SK-N-SH (cell line): ENCODE measurements around the gene ARPIN. TPM values are rescaled to one million over a fixed set of nuclear protein-coding genes. Genes with fewer than 3 reads are reported as not detected.
A peak's percentile ranks its signal among the peaks of the same experiment; 100 is the strongest.

Experiments
- CTCF ChIA-PET: fragments of 300-600, 350-600 bp; formaldehyde crosslinking; extraction: SDS; loops from one replicate; lab custom pipeline; 2021; lab: Yijun Ruan, JAX
- POLR2A ChIA-PET: fragments of 350-600 bp; sonication (Branson Sonifier 250); formaldehyde crosslinking; extraction: SDS; loops from one replicate; lab custom pipeline; 2020; ENCODE audit warnings: antibody characterized with exemption, inconsistent platforms; lab: Yijun Ruan, JAX
- DNase-seq: peaks from one replicate; pipeline ENCODE4 v3.0.0; 2012
- H2AFZ ChIP-seq: fragments of 200-600 bp; sonication (generic); 2 replicates; pipeline ENCODE4 v1.8.1; 2016; ENCODE audit warnings: antibody characterized with exemption, mild to moderate bottlenecking, low read depth
- H3F3A ChIP-seq: fragments of 200-600 bp; sonication (generic); replicated peaks from 2 replicates; pipeline ENCODE3; 2016; ENCODE audit warnings: antibody characterized with exemption, mild to moderate bottlenecking; ENCODE audit not compliant: insufficient read depth
- H3K27ac ChIP-seq, 2 experiments: fragments of 200-500 bp in 1 of 2; fragments of 200-600 bp in 1 of 2; sonication (Bioruptor generic) in 1 of 2; sonication (generic), shearing (Covaris generic) in 1 of 2; 2 replicates each; pipeline versions ENCODE4 v1.5.1 to v1.6.1; 2014 to 2016; ENCODE audit warnings: low read depth in 2 of 2, inconsistent platforms in 1 of 2, low read length in 1 of 2, mild to moderate bottlenecking in 1 of 2, mixed read lengths in 1 of 2
- H3K27me3 ChIP-seq: fragments of 200-600 bp; sonication (generic), shearing (Covaris generic); 2 replicates; pipeline ENCODE4 v1.6.1; 2016; ENCODE audit warnings: mixed run types; ENCODE audit not compliant: insufficient read depth
- H3K36me3 ChIP-seq, 2 experiments: fragments of 200-500 bp in 1 of 2; fragments of 200-600 bp in 1 of 2; sonication (Bioruptor generic) in 1 of 2; sonication (generic) in 1 of 2; replicated peaks in 1 of 2; 2 replicates each; pipeline versions ENCODE3 to v1.5.1; 2014 to 2016; ENCODE audit warnings: low read length in 1 of 2, mild to moderate bottlenecking in 1 of 2; ENCODE audit not compliant: insufficient read depth in 2 of 2, control insufficient read depth in 1 of 2
- H3K4me1 ChIP-seq, 2 experiments: fragments of 200-500 bp in 1 of 2; fragments of 200-600 bp in 1 of 2; sonication (Bioruptor generic) in 1 of 2; sonication (generic), shearing (Covaris generic) in 1 of 2; 2 replicates each; pipeline versions ENCODE4 v1.5.1 to v1.6.1; 2014 to 2016; ENCODE audit warnings: low read depth in 1 of 2, low read length in 1 of 2, mixed run types in 1 of 2; ENCODE audit not compliant: insufficient read depth in 2 of 2, control insufficient read depth in 1 of 2
- H3K4me2 ChIP-seq: fragments of 200-600 bp; sonication (generic), shearing (Covaris generic); 2 replicates; pipeline ENCODE4 v1.6.1; 2017; ENCODE audit warnings: mixed run types
- H3K4me3 ChIP-seq, 2 experiments: fragments of 200-500 bp in 1 of 2; fragments of 200-600 bp in 1 of 2; sonication (Bioruptor generic) in 1 of 2; sonication (generic), shearing (Covaris generic) in 1 of 2; 2 replicates each; pipeline versions ENCODE4 v1.5.1 to v1.8.1; 2014 to 2016; ENCODE audit warnings: low read depth in 2 of 2, inconsistent platforms in 1 of 2, low read length in 1 of 2, mild to moderate bottlenecking in 1 of 2, mixed read lengths in 1 of 2, moderate library complexity in 1 of 2
- H3K79me2 ChIP-seq: fragments of 200-600 bp; sonication (generic); 2 replicates; pipeline ENCODE4 v1.8.1; 2017; ENCODE audit warnings: mild to moderate bottlenecking; ENCODE audit not compliant: insufficient read depth
- H3K9ac ChIP-seq: fragments of 200-600 bp; sonication (generic); 2 replicates; pipeline ENCODE4 v1.6.1; 2017; ENCODE audit warnings: mixed run types
- H3K9me2 ChIP-seq: fragments of 200-600 bp; sonication (generic); 2 replicates; pipeline ENCODE4 v1.6.1; 2017; ENCODE audit warnings: mixed run types
- H3K9me3 ChIP-seq: fragments of 200-600 bp; sonication (generic); 2 replicates; pipeline ENCODE4 v1.6.1; 2017; ENCODE audit warnings: mixed run types, mild to moderate bottlenecking, moderate library complexity
- H4K20me1 ChIP-seq: fragments of 200-600 bp; sonication (generic); 2 replicates; pipeline ENCODE4 v1.6.1; 2017; ENCODE audit warnings: mild to moderate bottlenecking, mixed run types; ENCODE audit not compliant: insufficient read depth
- CHD2 ChIP-seq: fragments of 150-350 bp; IDR thresholded peaks from 2 replicates; pipeline ENCODE4 v1.6.1; 2018; ENCODE audit warnings: low read length; ENCODE audit not compliant: partially characterized antibody
- CTCF ChIP-seq: fragments of 200-600 bp; sonication (generic); IDR thresholded peaks from 2 replicates; pipeline ENCODE4 v1.6.1; 2017; ENCODE audit warnings: antibody characterized with exemption, mild to moderate bottlenecking, moderate library complexity
- ELF1 ChIP-seq: IDR thresholded peaks from 2 replicates; pipeline ENCODE4 v1.4.0; 2012
- EP300 ChIP-seq, 2 experiments: IDR thresholded peaks; 2 replicates each; pipeline versions ENCODE4 v1.4.0 to v1.6.1; 2012; ENCODE audit warnings: borderline replicate concordance in 1 of 2, low read depth in 1 of 2, low read length in 1 of 2
- EZH2phosphoT487 ChIP-seq: fragments of 200-600 bp; sonication (generic); IDR thresholded peaks from 2 replicates; pipeline ENCODE4 v1.6.1; 2017; ENCODE audit warnings: low read depth, mixed run types, mild to moderate bottlenecking, antibody characterized with exemption, moderate library complexity, borderline replicate concordance
- FOXJ3 ChIP-seq: sonication (generic); formaldehyde crosslinking; IDR thresholded peaks from 2 replicates; pipeline ENCODE4 v1.5.1; 2020; ENCODE audit warnings: mild to moderate bottlenecking, missing genetic modification reagents
- GABPA ChIP-seq: IDR thresholded peaks from 2 replicates; pipeline ENCODE4 v1.4.0; 2012; ENCODE audit warnings: low read depth, mild to moderate bottlenecking
- GATA2 ChIP-seq: sonication (generic); formaldehyde crosslinking; IDR thresholded peaks from 2 replicates; pipeline ENCODE4 v1.5.0; 2020; ENCODE audit warnings: mild to moderate bottlenecking, missing genetic modification reagents
- IRF3 ChIP-seq: fragments of 150-350 bp; IDR thresholded peaks from 2 replicates; pipeline ENCODE4 v1.6.1; 2016; ENCODE audit warnings: mild to moderate bottlenecking, low read depth, low read length
- NFIC ChIP-seq: IDR thresholded peaks from 2 replicates; pipeline ENCODE4 v1.4.0; 2012; ENCODE audit warnings: borderline replicate concordance
- NRF1 ChIP-seq: IDR thresholded peaks from 2 replicates; pipeline ENCODE4 v1.6.1; 2012; ENCODE audit warnings: low read depth, mild to moderate bottlenecking, low read length
- PBX3 ChIP-seq: IDR thresholded peaks from 2 replicates; pipeline ENCODE4; 2012
- RFX5 ChIP-seq: IDR thresholded peaks from 2 replicates; pipeline ENCODE4 v1.6.1; 2012; ENCODE audit warnings: mild to moderate bottlenecking, improper control_type of control experiment, low read length
- RXRA ChIP-seq: IDR thresholded peaks from 2 replicates; pipeline ENCODE4 v1.4.0; 2012; ENCODE audit warnings: low read depth, mild to moderate bottlenecking, borderline replicate concordance
- SIN3A ChIP-seq: IDR thresholded peaks from 2 replicates; pipeline ENCODE4 v1.6.1; 2012; ENCODE audit warnings: low read depth, mild to moderate bottlenecking, low read length, moderate library complexity, borderline replicate concordance
- TCF12 ChIP-seq: IDR thresholded peaks from 2 replicates; pipeline ENCODE4 v1.4.0; 2012
- WGBS: methylation state at CpG from one replicate; pipeline ENCODE4 v1.1.6; 2017; ENCODE audit warnings: low lambda C conversion rate; 5-methylcytosine and 5-hydroxymethylcytosine counted together
- polyA plus RNA-seq, 3 experiments: library from polyadenylated mRNA; depleted of rRNA; stranded (reverse); fragments of >200 nt; gene quantifications; 2 replicates each; pipeline ENCODE4 v1.2.3, GENCODE V29; 2012

Gene ARPIN
- polyA plus RNA-seq, 1 of the 3 experiments (the other 2 are of a cell fraction): 13.5 TPM

GRCh38 chr15:89916660-89917059 lies 3.9 kb upstream of the ARPIN start (continued):
- no peak for TF ChIP-seq EZH2phosphoT487
- no peak for TF ChIP-seq CTCF
- no peak for TF ChIP-seq ELF1
- TF ChIP-seq GATA2 (CRISPR knock-in tag): no peak
- no peak for TF ChIP-seq GABPA
- TF ChIP-seq RFX5: no peak

GRCh38 chr15:89912145-89912673 lies 543 bp downstream of the ARPIN start:
- H3K4me3 ChIP-seq: peak overlapping the region; percentile 58 to 73
- H3K4me1 ChIP-seq: peaks cover 0 to 5% of the 10 kb centered on the region in 2 experiments; a peak in 1 of 4 replicates
- peaks cover 3% of the 10 kb centered on the region; the same call in 1 of the 2 replicates for H3K79me2 ChIP-seq
- no peaks in the 10 kb centered on the region for H3K36me3 ChIP-seq
- peak overlapping the region; percentile 94 for H3K4me2 ChIP-seq
- H2AFZ ChIP-seq: peak overlapping the region; percentile 86; the same call in 1 of the 2 replicates
- 15% methylated on average over 25 of the region's 36 CpGs for WGBS
- no peaks in the 10 kb centered on the region for H4K20me1 ChIP-seq
- DNase-seq: peak; percentile 76
- H3K27me3 ChIP-seq: no peaks in the 10 kb centered on the region
- H3K27ac ChIP-seq: no peak overlapping the region; a peak in 1 of 4 replicates
- no peak for TF ChIP-seq ELF1
- 0 out of 2 replicates have a peak, but pooled peaks have one; percentile 45 for TF ChIP-seq FOXJ3 (CRISPR knock-in tag)
- no peaks in the 10 kb centered on the region for H3K9me2 ChIP-seq
- ChIA-PET POLR2A (interaction anchor here (1.5 to 2.0 kb wide), 2 partner anchors 18 to 89 kb away, joined by 3 to 8 read pairs; partner anchors contain the start of genes AP3S2 and ZNF710), CTCF (interaction anchor here (0.7 to 1.4 kb wide), 4 partner anchors 16 to 140 kb away, joined by 3 to 6 read pairs (median 4); no protein-coding TSS in a partner anchor)
- H3F3A ChIP-seq: no peaks in the 10 kb centered on the region
- H3K9ac ChIP-seq: peak overlapping the region; percentile 79
- H3K9me3 ChIP-seq: no peaks in the 10 kb centered on the region

- Histone ChIP-seq H3K9me3 (no peaks in the 10 kb centered on the region), H3F3A (no peaks in the 10 kb centered on the region), H3K9ac (no peak overlapping the region), H3K79me2 (peaks cover 3% of the 10 kb centered on the region; the same call in 1 of the 2 replicates), H3K27me3 (no peaks in the 10 kb centered on the region), H3K9me2 (no peaks in the 10 kb centered on the region), H3K4me2 (no peak overlapping the region), H3K27ac (no peak overlapping the region), H3K36me3 (no peaks in the 10 kb centered on the region), H3K4me3 (no peak overlapping the region), H4K20me1 (no peaks in the 10 kb centered on the region), H3K4me1 (peaks cover 0 to 8% of the 10 kb centered on the region in 2 experiments; a peak in 1 of 4 replicates), H2AFZ (no peak overlapping the region)
- ChIA-PET CTCF (interaction anchor here (0.7 to 1.6 kb wide), 6 partner anchors 17 to 176 kb away, joined by 3 to 5 read pairs (median 4); partner anchors contain the start of gene AP3S2), POLR2A (interaction anchor here (1.3 kb wide), 1 partner anchor 17 kb away, joined by 3 read pairs; the partner anchor contains the start of gene AP3S2)
- DNase-seq: no peak
- WGBS: 96% methylated on average over 6 of the region's 6 CpGs
- TF ChIP-seq GABPA (no peak), RXRA (no peak), EP300 (IDR thresholded peaks at IDR 0.05; ENCODE audit: borderline replicate concordance in 1 of 2, low read depth in 1 of 2, low read length in 1 of 2) (no peak), IRF3 (no peak), GATA2 (CRISPR knock-in tag) (no peak), PBX3 (no peak), RFX5 (no peak), TCF12 (no peak), CHD2 (no peak), NFIC (no peak), SIN3A (no peak), NRF1 (no peak)
Observed at GRCh38 chr15:89910891-89911626, 1.7 kb downstream of the ARPIN start.
